H54 (cell line): ENCODE results near the gene CPOX.
A peak's percentile ranks its signal among the peaks of the same experiment; 100 is the strongest.

Experiments used
- DNase-seq: peaks from one replicate; pipeline ENCODE4 v3.0.0; 2011; ENCODE audit warnings: low spot score, mixed read lengths; ENCODE audit not compliant: insufficient read length
- FAIRE-seq: peaks from 3 replicates; lab custom pipeline; 2011; peaks lifted over from hg19 to GRCh38; lab: Jason Lieb, UNC
- POLR2A ChIP-seq: IDR thresholded peaks from 2 replicates; pipeline ENCODE4 v1.6.1; 2011; ENCODE audit warnings: low read depth, mild to moderate bottlenecking, low read length

Gene CPOX

DNA sequence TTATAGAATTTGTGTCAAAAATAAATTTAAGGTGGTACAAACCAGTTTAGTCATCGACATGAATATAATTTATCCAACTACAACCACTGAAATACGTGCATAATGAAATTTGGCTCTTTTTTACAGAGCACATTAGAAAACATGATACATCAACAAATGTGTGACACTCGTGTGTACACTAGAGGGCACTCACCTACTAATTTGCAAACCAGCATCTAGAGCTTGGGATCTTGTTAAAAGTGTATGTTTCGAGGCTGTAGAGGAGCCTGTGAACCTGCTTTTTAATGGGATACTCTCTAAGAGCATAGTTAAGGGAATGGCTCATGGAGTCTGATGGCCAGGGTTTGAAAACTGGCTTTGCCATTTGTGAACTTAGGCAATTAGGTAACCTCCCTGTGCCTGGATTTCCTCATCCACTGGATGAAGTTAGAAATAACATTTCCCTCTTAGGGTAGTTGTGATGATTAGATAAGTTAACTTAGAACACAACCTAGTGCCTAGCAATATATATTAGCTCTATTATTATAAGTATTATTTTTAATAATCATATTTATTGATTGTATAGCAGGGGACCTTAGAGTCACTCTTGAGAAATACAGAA, 8.8 kb upstream of the CPOX start:
- no peak for TF ChIP-seq POLR2A
- FAIRE-seq (peak; percentile 96), DNase-seq (peak; percentile 33)

GRCh38 chr3:98601180-98601579, 7.8 kb upstream of the CPOX start:
- TF ChIP-seq POLR2A = no peak
- no peak for DNase-seq
- no peak for FAIRE-seq

DNA sequence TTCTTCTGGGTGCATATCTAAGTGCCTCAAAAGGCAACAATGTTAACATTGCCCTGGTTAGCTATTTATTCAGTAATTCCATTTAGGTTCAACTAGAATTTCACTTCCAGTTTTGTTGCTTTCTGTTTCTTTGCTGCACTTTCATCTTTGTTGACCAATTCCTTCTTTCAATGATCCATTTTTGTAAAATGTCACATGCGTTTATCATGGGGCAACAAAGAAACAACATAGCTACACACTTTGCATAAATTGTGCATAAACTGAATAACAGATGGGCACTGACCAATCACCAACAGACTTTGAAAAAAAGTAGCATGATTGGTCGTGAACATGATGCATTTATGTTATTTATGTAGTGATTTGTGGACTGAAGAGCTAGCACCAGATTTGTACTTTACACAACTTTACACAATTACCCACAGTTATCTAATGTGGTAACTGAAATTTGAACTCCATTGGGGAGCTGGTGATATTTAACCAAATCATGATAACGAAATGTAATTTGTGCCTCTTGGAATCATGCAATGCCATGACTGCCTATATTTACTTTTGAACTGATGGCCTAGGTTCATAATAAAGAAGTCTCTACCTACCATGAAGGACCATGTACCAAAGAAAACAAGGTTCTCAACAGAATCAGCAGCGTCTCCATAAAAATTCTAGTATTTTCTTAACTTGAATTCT, 7.1 kb upstream of the CPOX start:
- DNase-seq = no peak
- no peak for TF ChIP-seq POLR2A
- FAIRE-seq = no peak

DNA sequence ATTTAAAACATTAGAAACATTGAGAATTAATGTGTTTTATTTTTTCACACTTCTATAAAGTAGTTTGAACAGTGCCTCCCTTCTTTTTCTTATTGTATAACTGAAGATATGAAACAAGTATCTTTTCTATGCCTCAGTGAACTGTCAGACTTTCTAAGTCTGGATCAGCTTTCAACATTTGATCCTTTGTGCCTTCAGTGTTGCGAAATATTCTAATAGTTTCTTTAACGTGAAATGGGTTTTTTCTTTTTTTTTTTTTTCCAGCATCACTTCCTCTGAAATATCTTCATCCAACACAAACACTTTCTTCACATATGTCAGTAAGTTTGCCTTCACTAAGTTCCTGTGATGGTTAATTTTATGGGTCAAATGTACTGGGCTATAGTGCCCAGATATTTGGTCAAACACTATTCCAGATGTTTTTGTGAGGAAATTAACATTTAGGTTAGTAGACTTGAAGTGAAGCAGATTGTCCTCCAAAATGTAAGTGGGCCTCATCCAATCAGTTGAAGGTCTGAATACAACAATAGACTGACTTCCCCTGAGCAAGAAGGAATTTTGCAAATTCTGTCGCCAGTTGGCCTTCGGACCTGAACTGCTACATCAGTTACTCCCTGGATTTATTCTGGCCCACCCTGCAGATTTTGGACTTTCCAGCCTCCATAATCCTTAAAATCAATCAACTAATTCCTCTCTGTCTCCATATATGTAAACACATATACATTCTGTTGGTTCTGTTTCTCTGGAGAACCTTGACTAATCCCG, 6.4 kb upstream of the CPOX start:
- no peak for TF ChIP-seq POLR2A
- no peak for FAIRE-seq

DNA sequence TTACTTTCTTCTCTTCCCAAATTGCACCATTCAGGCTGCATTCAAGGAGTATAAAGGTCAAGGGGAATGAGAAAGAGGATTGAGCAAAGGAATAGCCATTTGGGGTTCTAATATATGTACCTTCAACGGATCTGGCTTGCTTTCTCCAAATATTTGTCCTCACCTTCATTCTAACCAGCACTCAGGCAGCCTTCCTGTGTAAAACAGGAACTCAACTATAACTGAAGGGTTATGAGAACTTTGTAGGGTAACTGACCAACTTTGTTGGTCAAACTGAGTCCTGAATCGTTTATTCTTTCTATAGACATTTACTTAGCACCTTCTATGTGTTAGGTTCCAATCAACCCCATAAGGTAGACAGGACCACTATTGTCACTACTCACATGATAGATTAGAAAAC, 5.1 kb upstream of the CPOX start:
- DNase-seq = no peak
- TF ChIP-seq POLR2A = no peak
- FAIRE-seq = no peak

More for the DNA sequence above, 6.4 kb upstream of the CPOX start:
- DNase-seq = no peak

GRCh38 chr3:98596541-98597500, 3.4 kb upstream of the CPOX start:
- FAIRE-seq = no peak
- DNase-seq = no peak
- no peak for TF ChIP-seq POLR2A

DNA sequence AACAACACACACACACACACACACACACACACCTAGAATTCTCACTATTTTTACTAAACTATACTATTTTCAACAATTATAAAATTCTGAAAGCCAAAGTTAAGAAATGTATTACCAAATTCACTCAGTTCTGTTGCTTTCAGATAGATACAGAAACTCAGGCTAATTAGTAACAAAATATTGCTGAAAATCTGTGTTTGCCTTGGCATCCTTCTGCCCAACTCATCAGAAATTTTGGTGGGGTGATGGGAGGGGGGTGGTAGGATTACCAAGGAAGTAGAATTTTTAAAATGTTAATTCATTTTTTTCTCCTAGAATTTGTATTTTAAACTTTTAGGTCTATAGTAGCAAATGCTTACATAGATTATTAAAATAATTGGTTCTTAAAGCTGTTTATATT, 2.7 kb upstream of the CPOX start:
- DNase-seq = no peak
- FAIRE-seq = no peak
- TF ChIP-seq POLR2A = no peak

DNA sequence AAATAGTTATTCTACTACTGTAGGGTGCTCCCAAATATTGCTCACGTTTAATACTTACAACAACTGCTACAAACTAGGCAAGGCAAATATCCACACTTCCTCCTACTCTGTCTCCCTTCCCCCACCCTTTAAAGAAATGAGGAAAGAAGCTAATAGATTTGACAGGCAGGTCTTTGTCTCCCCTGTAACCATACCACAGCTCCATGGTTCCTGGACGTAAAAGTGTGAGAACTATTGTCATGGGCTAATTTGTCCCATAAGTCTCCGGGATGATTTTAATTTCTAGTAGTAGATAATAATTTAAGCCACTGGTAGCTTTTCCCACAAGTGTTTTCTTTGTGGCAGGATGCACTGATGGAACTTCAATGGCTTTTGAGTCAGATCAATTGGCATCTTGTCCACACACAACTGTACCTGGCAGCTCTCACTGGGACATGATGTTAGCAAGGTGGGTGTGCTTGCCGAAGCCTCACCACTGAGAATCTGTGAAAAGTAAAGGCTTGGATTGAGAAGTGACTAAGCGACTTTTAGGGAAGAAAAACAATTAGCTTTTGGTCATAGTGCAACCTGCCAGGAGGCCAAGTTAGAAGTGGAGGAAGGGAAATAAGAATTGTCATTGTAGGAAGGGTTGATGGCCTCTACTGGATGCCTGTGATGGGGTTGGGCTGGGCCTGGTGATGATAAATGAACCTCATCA, 1.4 kb upstream of the CPOX start:
- FAIRE-seq (no peak), DNase-seq (no peak)
- no peak for TF ChIP-seq POLR2A

DNA sequence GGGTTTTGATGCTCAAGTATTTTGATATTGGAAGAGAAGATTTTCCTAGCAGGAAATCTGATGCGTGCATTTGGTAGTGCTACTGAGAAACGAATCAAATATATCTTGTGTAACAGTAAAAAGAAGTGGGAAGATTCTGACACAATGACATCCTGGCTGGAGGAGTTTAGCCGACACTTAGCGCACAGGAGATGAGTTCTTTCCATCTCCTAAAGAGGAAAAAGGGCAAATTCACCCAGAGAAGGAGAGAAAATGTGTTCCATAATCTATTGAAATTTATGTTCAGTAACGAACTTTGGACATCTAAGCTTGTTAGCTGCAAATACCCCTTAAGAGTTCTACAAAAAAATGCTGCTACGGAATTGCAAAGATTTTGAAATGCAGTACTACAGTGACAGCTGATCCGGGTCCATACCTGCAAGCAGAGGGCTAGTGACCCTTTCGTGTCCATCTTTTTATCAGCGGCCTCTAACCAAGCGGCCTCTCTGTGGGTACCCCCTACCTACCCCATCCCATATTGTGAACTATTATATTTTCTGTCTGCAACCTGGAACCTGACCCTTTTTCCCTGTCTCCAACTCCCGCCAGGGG, 971 bp downstream of the CPOX start:
- DNase-seq = no peak
- peak; percentile 36 for FAIRE-seq
- no peak for TF ChIP-seq POLR2A

- FAIRE-seq (no peak), DNase-seq (no peak)
- no peak for TF ChIP-seq POLR2A
These were observed 3.9 kb downstream of the CPOX start for GRCh38 chr3:98589331-98590036.

- no peak for TF ChIP-seq POLR2A
- DNase-seq (no peak), FAIRE-seq (no peak)
These were observed 5.3 kb downstream of the CPOX start for GRCh38 chr3:98588065-98588464.

DNA sequence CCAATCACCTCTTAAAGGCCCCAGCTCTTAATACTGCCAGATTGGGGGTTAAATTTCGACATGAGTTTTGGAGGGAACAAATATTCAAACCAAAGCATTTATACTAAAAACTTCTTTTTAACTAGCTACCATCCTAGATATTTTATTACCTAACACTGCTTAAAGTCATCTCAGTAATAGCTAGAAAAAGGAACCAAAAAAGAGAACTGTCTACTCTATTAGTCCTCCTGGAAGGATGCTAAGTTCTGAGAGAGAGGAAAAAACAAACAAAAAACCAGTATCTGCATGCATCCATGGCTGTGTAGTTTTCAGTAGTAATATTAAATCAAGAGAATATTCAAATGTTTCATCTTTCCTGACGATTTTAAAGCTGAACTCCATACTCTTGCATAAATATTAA, 5.8 kb downstream of the CPOX start:
- DNase-seq (no peak), FAIRE-seq (no peak)
- no peak for TF ChIP-seq POLR2A
